OCI-LY7 (cell line): ENCODE results near the gene SIGLECL1. TPM values are rescaled to one million over a fixed set of nuclear protein-coding genes. Genes with fewer than 3 reads are reported as not detected.
"Not testable (repeated sequence)": the region's sequence is repeated elsewhere in the genome, so short reads cannot be mapped to it uniquely, and the experiment has no call there.

ENCODE experiments used
- BruUV-seq: library from RNA; stranded (reverse); fragments of 400-500 nt; replicated peaks from 2 replicates; lab custom pipeline; 2021; lab: Mats Ljungman, UMichigan
- CTCF ChIA-PET: fragments of 300-600 bp; sonication (Branson Sonifier 250); formaldehyde crosslinking; loops from one replicate; lab custom pipeline; 2022; ENCODE audit warnings: antibody characterized with exemption; ENCODE audit not compliant: unreplicated experiment; lab: Charles Lee
- POLR2A ChIA-PET: fragments of 300-600 bp; sonication (Branson Sonifier 250); formaldehyde crosslinking; loops from one replicate; lab custom pipeline; 2022; ENCODE audit warnings: antibody characterized with exemption; lab: Charles Lee
- DNase-seq: peaks from one replicate; pipeline ENCODE4 v3.0.0-alpha.2; 2015; ENCODE audit warnings: low spot score
- H2AFZ ChIP-seq: fragments of 200-600 bp; sonication (generic), shearing (Covaris generic); 2 replicates; pipeline ENCODE4 v1.6.1; 2014; ENCODE audit warnings: mild to moderate bottlenecking, antibody characterized with exemption, low read length, moderate library complexity
- H3K27ac ChIP-seq: fragments of 200-600 bp; sonication (generic); 2 replicates; pipeline ENCODE4 v1.5.1; 2014; ENCODE audit warnings: mixed run types, low read depth, mild to moderate bottlenecking, moderate library complexity, low read length, inconsistent platforms; ENCODE audit not compliant: poor library complexity, severe bottlenecking
- H3K36me3 ChIP-seq: fragments of 200-600 bp; sonication (generic); 2 replicates; pipeline ENCODE4 v1.6.1; 2014; ENCODE audit warnings: mild to moderate bottlenecking, antibody characterized with exemption, low read length, moderate library complexity, mixed read lengths; ENCODE audit not compliant: insufficient read depth
- H3K4me1 ChIP-seq: fragments of 200-600 bp; sonication (generic); 2 replicates; pipeline ENCODE4 v1.5.1; 2014; ENCODE audit warnings: mild to moderate bottlenecking, low read length; ENCODE audit not compliant: insufficient read depth, poor library complexity, severe bottlenecking
- H3K4me2 ChIP-seq: fragments of 200-600 bp; sonication (generic); 2 replicates; pipeline ENCODE4 v1.6.1; 2014; ENCODE audit warnings: mild to moderate bottlenecking, low read length
- H3K4me3 ChIP-seq: fragments of 200-600 bp; sonication (generic); 2 replicates; pipeline ENCODE4 v1.5.1; 2014; ENCODE audit warnings: mild to moderate bottlenecking, low read depth, low read length; ENCODE audit not compliant: poor library complexity, severe bottlenecking
- H3K79me2 ChIP-seq: fragments of 200-600 bp; sonication (generic); 2 replicates; pipeline ENCODE4 v1.6.1; 2016; ENCODE audit warnings: low read depth, mild to moderate bottlenecking, low read length, moderate library complexity, mixed read lengths; ENCODE audit not compliant: insufficient read depth
- H3K9me2 ChIP-seq: fragments of 200-600 bp; sonication (generic); 2 replicates; pipeline ENCODE4 v1.6.1; 2016; ENCODE audit warnings: mild to moderate bottlenecking, low read length, mixed read lengths; ENCODE audit not compliant: insufficient read depth
- H3K9me3 ChIP-seq: fragments of 200-600 bp; sonication (generic); 2 replicates; pipeline ENCODE4 v1.6.1; 2014; ENCODE audit warnings: mild to moderate bottlenecking, mixed run types, low read length, mixed read lengths
- H4K20me1 ChIP-seq: fragments of 200-600 bp; sonication (generic); 2 replicates; pipeline ENCODE4 v1.6.1; 2014; ENCODE audit warnings: mild to moderate bottlenecking, antibody characterized with exemption, low read length, moderate library complexity, mixed read lengths; ENCODE audit not compliant: insufficient read depth
- EZH2phosphoT487 ChIP-seq: fragments of 200-600 bp; sonication (generic); IDR thresholded peaks from 2 replicates; pipeline ENCODE4 v1.6.1; 2018; ENCODE audit warnings: low read depth, borderline replicate concordance, mild to moderate bottlenecking, mixed run types, antibody characterized with exemption, low read length, moderate library complexity, mixed read lengths
- intact Hi-C: fragments of 100-400 bp; cut with micrococcal nuclease; formaldehyde crosslinking; loops from one replicate; pipeline ENCODE4 v1.10.0; 2022; ENCODE audit not compliant: unreplicated experiment
- total RNA-seq, 2 experiments: library from RNA; depleted of rRNA in 1 of 2; stranded (reverse); fragments of >200 nt in 1 of 2; shearing (Covaris generic) in 1 of 2; gene quantifications; 2 replicates each; pipeline ENCODE4 v1.2.3, GENCODE V29; 2014 to 2022
- TF ChIP-seq, protein P1 (sequence below): fragments of 200-600 bp; sonication (generic); conservative IDR thresholded peaks from 2 replicates; pipeline ENCODE4 v1.5.1; 2014; ENCODE audit warnings: mild to moderate bottlenecking, antibody characterized with exemption, low read length, moderate library complexity, mixed read lengths

Gene SIGLECL1
- total RNA-seq, 2 experiments from 2014 or later: not detected

DNA sequence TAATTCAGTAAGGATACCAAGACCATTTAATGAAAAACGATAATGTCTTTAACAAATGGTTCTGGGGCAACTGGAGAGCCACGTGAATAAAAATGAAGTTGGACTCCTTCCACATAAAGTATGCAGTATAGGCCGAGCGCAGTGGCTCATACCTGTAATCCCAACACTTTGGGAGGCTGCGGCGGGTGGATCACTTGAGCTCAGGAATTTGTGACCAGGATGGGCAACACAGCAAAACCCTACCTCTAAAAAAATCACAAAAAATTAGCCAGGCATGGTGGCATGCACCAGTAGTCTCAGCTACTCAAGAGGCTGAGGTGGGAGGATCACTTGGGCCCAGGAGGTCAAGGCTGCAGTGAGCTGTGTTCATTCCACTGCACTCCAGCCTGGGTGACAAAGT lies 46.6 kb upstream of the SIGLECL1 start:
- no peaks in the 10 kb centered on the region for H3K4me1 ChIP-seq
- H4K20me1 ChIP-seq: no peaks in the 10 kb centered on the region
- H3K4me2 ChIP-seq: no peak overlapping the region
- TF ChIP-seq EZH2phosphoT487: no peak
- TF ChIP-seq, protein P1, sequence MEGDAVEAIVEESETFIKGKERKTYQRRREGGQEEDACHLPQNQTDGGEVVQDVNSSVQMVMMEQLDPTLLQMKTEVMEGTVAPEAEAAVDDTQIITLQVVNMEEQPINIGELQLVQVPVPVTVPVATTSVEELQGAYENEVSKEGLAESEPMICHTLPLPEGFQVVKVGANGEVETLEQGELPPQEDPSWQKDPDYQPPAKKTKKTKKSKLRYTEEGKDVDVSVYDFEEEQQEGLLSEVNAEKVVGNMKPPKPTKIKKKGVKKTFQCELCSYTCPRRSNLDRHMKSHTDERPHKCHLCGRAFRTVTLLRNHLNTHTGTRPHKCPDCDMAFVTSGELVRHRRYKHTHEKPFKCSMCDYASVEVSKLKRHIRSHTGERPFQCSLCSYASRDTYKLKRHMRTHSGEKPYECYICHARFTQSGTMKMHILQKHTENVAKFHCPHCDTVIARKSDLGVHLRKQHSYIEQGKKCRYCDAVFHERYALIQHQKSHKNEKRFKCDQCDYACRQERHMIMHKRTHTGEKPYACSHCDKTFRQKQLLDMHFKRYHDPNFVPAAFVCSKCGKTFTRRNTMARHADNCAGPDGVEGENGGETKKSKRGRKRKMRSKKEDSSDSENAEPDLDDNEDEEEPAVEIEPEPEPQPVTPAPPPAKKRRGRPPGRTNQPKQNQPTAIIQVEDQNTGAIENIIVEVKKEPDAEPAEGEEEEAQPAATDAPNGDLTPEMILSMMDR: no peak
- no peak overlapping the region for H3K4me3 ChIP-seq
- intact Hi-C loops: no loop called here
- ChIA-PET POLR2A (no interaction called here), CTCF (no interaction called here)
- H3K9me2 ChIP-seq: no peaks in the 10 kb centered on the region
- no peaks in the 10 kb centered on the region for H3K36me3 ChIP-seq
- DNase-seq: no peak
- BruUV-seq: no TSS peak
- H2AFZ ChIP-seq: no peak overlapping the region
- H3K79me2 ChIP-seq: no peaks in the 10 kb centered on the region
- H3K9me3 ChIP-seq: no peaks in the 10 kb centered on the region
- H3K27ac ChIP-seq: no peak overlapping the region

DNA sequence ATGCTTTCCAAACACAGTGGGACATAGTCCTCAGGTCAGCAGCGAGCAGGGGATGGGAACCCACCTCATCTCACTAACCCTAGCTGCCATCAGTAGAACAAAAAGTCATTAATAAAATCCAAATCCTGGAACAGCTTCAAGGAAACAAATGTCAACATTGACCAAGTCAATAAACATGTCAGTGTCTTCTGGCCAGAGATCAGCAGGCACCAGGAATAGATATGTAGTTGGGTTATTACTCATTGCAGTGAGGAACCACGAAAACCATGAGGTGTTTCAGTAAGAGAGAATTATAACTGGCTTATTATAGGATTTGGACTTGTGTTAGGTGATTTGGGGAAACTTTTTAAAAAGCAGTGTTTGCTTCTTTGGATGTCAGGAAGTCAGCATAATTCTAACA lies 43.1 kb upstream of the SIGLECL1 start:
- Histone ChIP-seq H3K79me2 (no peaks in the 10 kb centered on the region), H3K4me3 (no peak overlapping the region), H4K20me1 (no peaks in the 10 kb centered on the region), H3K4me2 (no peak overlapping the region), H3K9me2 (no peaks in the 10 kb centered on the region), H3K27ac (no peak overlapping the region), H3K36me3 (no peaks in the 10 kb centered on the region), H2AFZ (no peak overlapping the region), H3K4me1 (no peaks in the 10 kb centered on the region), H3K9me3 (no peaks in the 10 kb centered on the region)
- ChIA-PET POLR2A (interaction anchor here (0.7 kb wide), 1 partner anchor 469 kb away, joined by 3 read pairs; no protein-coding TSS in a partner anchor), CTCF (no interaction called here)
- TF ChIP-seq, protein P1: no peak
- TF ChIP-seq EZH2phosphoT487: no peak
- BruUV-seq: no TSS peak
- DNase-seq: no peak
- intact Hi-C loops: no loop called here

DNA sequence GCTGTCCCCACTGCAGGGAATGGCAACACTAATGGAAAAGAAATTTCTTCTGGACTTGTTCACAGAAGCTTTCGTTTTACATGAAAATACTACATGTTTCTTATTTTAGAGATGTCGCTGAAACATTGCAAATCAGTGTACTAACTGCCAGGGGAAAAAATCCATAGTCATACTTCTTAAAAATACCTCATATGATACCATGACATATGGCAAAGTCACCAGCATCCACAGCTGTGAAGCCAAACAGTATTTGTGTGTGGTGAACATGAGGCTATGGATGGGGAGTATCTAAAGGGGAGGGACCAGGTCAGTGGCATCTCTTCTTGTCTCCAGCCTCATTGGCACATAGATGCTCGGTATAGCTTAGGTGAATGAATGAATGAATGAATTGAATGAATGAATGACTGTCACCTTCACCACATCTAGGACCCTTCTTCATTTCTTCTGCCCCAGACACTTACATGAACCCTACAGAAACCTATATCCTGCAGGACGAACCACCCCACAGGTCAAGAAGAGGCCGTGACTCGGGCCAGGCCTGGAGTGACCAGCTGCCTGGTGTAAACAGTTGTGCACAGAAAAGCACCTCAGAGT lies 40.6 kb upstream of the SIGLECL1 start:
- Histone ChIP-seq H3K9me3 (no peaks in the 10 kb centered on the region), H3K79me2 (no peaks in the 10 kb centered on the region), H4K20me1 (no peaks in the 10 kb centered on the region), H3K4me1 (no peaks in the 10 kb centered on the region), H3K4me3 (no peak overlapping the region), H3K36me3 (no peaks in the 10 kb centered on the region), H3K27ac (no peak overlapping the region), H3K9me2 (no peaks in the 10 kb centered on the region), H2AFZ (no peak overlapping the region), H3K4me2 (no peak overlapping the region)
- no peak for DNase-seq
- BruUV-seq: no TSS peak
- intact Hi-C loops: no loop called here
- TF ChIP-seq, protein P1: no peak
- TF ChIP-seq EZH2phosphoT487: no peak
- CTCF ChIA-PET: no interaction called here
- POLR2A ChIA-PET: no interaction called here

DNA sequence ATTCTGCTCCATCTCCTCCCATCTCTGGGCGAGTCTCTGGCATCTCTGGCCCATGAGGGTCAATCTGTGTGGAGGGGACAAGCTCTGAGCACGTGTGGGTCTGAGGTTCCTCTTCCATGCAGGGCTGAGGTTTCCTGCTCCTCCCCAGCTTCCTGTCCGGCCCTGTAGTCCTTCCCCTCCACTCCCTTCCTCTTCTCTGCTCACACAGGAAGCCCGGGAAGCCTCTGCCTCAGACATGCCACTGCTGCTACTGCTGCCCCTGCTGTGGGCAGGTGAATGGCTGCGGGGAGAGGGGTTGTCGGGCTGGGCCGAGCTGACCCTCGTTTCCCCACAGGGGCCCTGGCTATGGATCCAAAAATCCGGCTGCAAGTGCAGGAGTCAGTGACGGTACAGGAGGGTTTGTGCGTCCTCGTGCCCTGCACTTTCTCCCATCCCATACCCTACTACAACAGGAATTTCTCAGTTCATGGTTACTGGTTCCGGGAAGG lies 40.0 kb upstream of the SIGLECL1 start:
- H3K4me3 ChIP-seq, H3K4me2 ChIP-seq, H3K4me1 ChIP-seq, H3K9me3 ChIP-seq, H4K20me1 ChIP-seq, BruUV-seq, H3K9me2 ChIP-seq, intact Hi-C loops, H2AFZ ChIP-seq, DNase-seq, H3K79me2 ChIP-seq, H3K27ac ChIP-seq, H3K36me3 ChIP-seq, CTCF ChIA-PET: not testable (repeated sequence)
- POLR2A ChIA-PET: interaction anchor here (0.7 kb wide), 1 partner anchor 9 kb away, joined by 4 read pairs; no protein-coding TSS in a partner anchor
